ENCODE measurements around the gene IQSEC1. TPM values are rescaled to one million over a fixed set of nuclear protein-coding genes. Genes with fewer than 3 reads are reported as not detected.
A peak's percentile ranks its signal among the peaks of the same experiment; 100 is the strongest.

The IQSEC1 gene
- total and polyA plus RNA-seq, 9 of the 15 experiments (the other 6 are each of a cell fraction or from before 2014, with no cell fraction given), result 0.56 to 39.0 (median 6.8) TPM

GRCh38 chr3:12995389-12996180, 77.6 kb downstream of the IQSEC1 start:
- peak in 2 of 4 experiments; percentile 66 to 75 for DNase-seq (ENCODE audit: extremely low read depth in 1 of 4, low spot score in 3 of 4)
- ChIA-PET POLR2A (interaction anchor here (0.6 to 4.3 kb wide), 12 partner anchors 9 to 448 kb away, joined by 3 to 18 read pairs (median 4); no protein-coding TSS in a partner anchor), CTCF (ENCODE audit: low intra/inter-chr PET ratio) (interaction anchor here (0.9 to 2.1 kb wide), 2 partner anchors 11 to 103 kb away, joined by 4 to 5 read pairs; no protein-coding TSS in a partner anchor)
- intact Hi-C loops (cut with micrococcal nuclease) (loop anchor here (1.0 to 10.0 kb wide), 5 partner anchors 17 to 511 kb away; partner anchors contain the start of genes CAND2 and TSEN2), in situ Hi-C loops (cut with MboI) (no loop called here)
- Histone ChIP-seq H3K4me3 (peak overlapping the region; percentile 73; the same call in 1 of the 2 replicates), H4K20me1 (replicated peaks; ENCODE audit: control insufficient read depth, insufficient read depth, low read length) (no peaks in the 10 kb centered on the region), H3K27ac (ENCODE audit: extremely low read depth, low read depth, low read length) (peak overlapping the region; percentile 81), H3K9me1 (ENCODE audit: control insufficient read depth, insufficient read depth, low read length) (peaks cover 4% of the 10 kb centered on the region), H3K9me3 (replicated peaks; ENCODE audit: control insufficient read depth, insufficient read depth, low read depth, low read length) (no peaks in the 10 kb centered on the region), H3K4me1 (replicated peaks in 1 of 2; ENCODE audit: control insufficient read depth in 2 of 2, insufficient read depth in 2 of 2, low read length in 2 of 2) (peaks cover 41 to 65% of the 10 kb centered on the region in 2 experiments), H3K4me2 (ENCODE audit: insufficient read depth, low read length) (peak overlapping the region; percentile 70), H3K27me3 (ENCODE audit: control insufficient read depth in 2 of 2, insufficient read depth in 2 of 2, low read length in 2 of 2) (no peaks in the 10 kb centered on the region), H2AFZ (ENCODE audit: low read depth, low read length) (peak overlapping the region; percentile 86), H3K9ac (ENCODE audit: insufficient read depth in 1 of 2, low read depth in 2 of 2, low read length in 2 of 2) (peak overlapping the region; percentile 77 to 97), H3K36me3 (ENCODE audit: control insufficient read depth, insufficient read depth, low read length) (no peaks in the 10 kb centered on the region), H3K79me2 (ENCODE audit: control insufficient read depth, insufficient read depth, low read length) (peaks cover 19% of the 10 kb centered on the region)
- FAIRE-seq, result peak; percentile 71
- WGBS (ENCODE audit: insufficient coverage, low coverage, missing lambda C conversion rate), result 27% methylated on average over 10 of the region's 10 CpGs
- BruUV-seq (replicated peaks), result TSS peak; percentile 84
- ATAC-seq, result no peak
- TF ChIP-seq SMARCC2 (IDR thresholded peaks at IDR 0.05; ENCODE audit: low read depth), result no peak
- 0 out of 2 replicates have a peak, but pooled peaks have one; percentile 47 for TF ChIP-seq NR3C1 (CRISPR knock-in tag; IDR thresholded peaks at IDR 0.05)
- 0 out of 2 replicates have a peak, but pooled peaks have one; percentile 4 for TF ChIP-seq ZNF584 (CRISPR knock-in tag; IDR thresholded peaks at IDR 0.05; ENCODE audit: low read depth)
- TF ChIP-seq RBM22 (IDR thresholded peaks at IDR 0.05; ENCODE audit: low read depth, low read length, poor library complexity, severe bottlenecking), result no peak
- no peak for TF ChIP-seq ZFP36 (IDR thresholded peaks at IDR 0.05; ENCODE audit: low read depth, low read length, partially characterized antibody)
- no peak for TF ChIP-seq BRD9 (IDR thresholded peaks at IDR 0.05; ENCODE audit: low read depth, partially characterized antibody)
- 0 out of 4 replicates have a peak, but pooled peaks have one; percentile 5 to 49 for TF ChIP-seq KDM1A (IDR thresholded peaks at IDR 0.05)
- TF ChIP-seq NFRKB (IDR thresholded peaks at IDR 0.05; ENCODE audit: low read depth), result peak; percentile 87
- TF ChIP-seq ZBTB34 (CRISPR knock-in tag; IDR thresholded peaks at IDR 0.05), result no peak
- no peak for TF ChIP-seq ZBED1 (IDR thresholded peaks at IDR 0.05)
- TF ChIP-seq AFF1 (IDR thresholded peaks at IDR 0.05; ENCODE audit: low read depth in 1 of 2, partially characterized antibody in 2 of 2), result no peak
